ENCODE data around the gene GNPTG. TPM values are rescaled to one million over a fixed set of nuclear protein-coding genes. Genes with fewer than 3 reads are reported as not detected.
A peak's percentile ranks its signal among the peaks of the same experiment; 100 is the strongest.

GNPTG gene
- total RNA-seq, 1 experiment from 2014 or later = 20.9 TPM

DNA sequence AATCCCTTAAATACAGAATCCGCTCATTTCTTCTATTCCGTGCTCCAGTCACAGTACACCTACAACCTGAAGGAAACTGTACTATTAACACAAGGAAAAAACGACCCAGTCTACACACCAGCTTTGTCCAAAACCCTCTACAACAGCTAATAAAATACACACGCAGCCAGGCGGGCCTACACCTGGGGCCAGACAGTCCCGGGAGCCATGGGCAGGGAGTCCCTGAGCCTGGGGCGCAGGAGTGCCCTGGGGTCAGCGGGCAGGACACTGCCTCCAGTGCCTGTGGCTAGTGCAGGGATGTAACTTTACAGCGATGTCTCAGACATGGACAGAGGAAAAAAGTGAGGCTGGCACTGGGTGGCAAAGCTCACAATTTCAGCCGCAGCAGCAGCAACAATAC, 28.5 kb downstream of the GNPTG start:
- H3K9me3 ChIP-seq (ENCODE audit: low read depth, low read length, poor library complexity, severe bottlenecking) = no peaks in the 10 kb centered on the region
- H3K36me3 ChIP-seq (ENCODE audit: insufficient read depth, low read length, poor library complexity, severe bottlenecking) = peaks cover 3% of the 10 kb centered on the region
- POLR2A ChIA-PET (ENCODE audit: low non-redundant PET) = no interaction called here
- H3K4me1 ChIP-seq (ENCODE audit: insufficient read depth, low read length, poor library complexity, severe bottlenecking) = peaks cover 16% of the 10 kb centered on the region
- no TSS peak for BruUV-seq (replicated peaks)
- DNase-seq (ENCODE audit: low spot score) = no peak
- intact Hi-C loops (cut with micrococcal nuclease; ENCODE audit: unreplicated experiment) = no loop called here
- CTCF ChIA-PET = interaction anchor here (0.6 to 0.9 kb wide), 4 partner anchors 14 to 609 kb away, joined by 3 to 6 read pairs (median 4); no protein-coding TSS in a partner anchor
- no peak overlapping the region for H3K27ac ChIP-seq (ENCODE audit: low read depth, low read length, poor library complexity, severe bottlenecking)
- peak overlapping the region; percentile 90 for H3K4me3 ChIP-seq (ENCODE audit: low read depth, low read length, poor library complexity, severe bottlenecking)
- TF ChIP-seq, protein P1, sequence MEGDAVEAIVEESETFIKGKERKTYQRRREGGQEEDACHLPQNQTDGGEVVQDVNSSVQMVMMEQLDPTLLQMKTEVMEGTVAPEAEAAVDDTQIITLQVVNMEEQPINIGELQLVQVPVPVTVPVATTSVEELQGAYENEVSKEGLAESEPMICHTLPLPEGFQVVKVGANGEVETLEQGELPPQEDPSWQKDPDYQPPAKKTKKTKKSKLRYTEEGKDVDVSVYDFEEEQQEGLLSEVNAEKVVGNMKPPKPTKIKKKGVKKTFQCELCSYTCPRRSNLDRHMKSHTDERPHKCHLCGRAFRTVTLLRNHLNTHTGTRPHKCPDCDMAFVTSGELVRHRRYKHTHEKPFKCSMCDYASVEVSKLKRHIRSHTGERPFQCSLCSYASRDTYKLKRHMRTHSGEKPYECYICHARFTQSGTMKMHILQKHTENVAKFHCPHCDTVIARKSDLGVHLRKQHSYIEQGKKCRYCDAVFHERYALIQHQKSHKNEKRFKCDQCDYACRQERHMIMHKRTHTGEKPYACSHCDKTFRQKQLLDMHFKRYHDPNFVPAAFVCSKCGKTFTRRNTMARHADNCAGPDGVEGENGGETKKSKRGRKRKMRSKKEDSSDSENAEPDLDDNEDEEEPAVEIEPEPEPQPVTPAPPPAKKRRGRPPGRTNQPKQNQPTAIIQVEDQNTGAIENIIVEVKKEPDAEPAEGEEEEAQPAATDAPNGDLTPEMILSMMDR (conservative IDR thresholded peaks at IDR 0.05; ENCODE audit: low read depth, low read length) = no peak
- TF ChIP-seq EZH2 (IDR thresholded peaks at IDR 0.05; ENCODE audit: borderline replicate concordance, low read depth, low read length, poor library complexity, severe bottlenecking) = no peak
- no peaks in the 10 kb centered on the region for H3K27me3 ChIP-seq (replicated peaks; ENCODE audit: insufficient read depth, low read depth, low read length, poor library complexity)

DNA sequence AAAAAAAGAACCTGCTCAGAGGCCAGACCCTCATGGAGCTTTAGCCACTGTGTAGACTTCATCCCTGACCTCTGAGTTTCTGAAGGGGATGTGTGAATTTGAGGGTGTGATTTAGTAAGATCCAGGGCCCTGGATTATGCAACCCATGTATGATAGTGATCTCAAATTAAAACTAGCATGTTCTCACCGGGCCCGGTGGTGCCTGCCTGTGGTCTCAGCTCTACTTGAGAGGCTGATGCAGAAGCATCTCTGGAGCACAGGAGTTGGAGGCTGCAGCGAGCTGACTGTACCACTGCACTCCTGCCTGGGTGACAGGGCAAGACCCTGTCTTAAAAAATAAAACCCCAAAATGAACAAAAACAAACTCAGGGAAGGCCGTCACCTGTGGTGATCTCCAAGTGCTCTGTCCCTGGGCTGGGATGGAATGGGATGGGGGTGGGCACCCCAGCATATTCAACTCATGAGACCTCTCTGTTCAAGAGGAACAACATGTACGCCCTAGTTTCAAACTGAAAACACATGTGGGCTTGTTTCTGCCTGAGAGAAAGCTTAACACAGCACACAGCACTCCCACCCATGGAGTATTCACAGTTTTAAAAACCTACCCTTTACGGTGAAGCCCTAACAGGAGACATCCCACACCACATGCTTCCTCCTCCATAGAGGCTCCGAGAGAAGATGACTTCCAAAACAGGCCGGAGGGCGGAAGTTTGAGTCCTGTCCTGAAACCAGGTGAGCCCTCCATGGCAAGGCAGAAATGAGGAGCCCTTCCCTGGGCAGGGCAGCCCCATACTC, 30.1 kb downstream of the GNPTG start:
- no peak for TF ChIP-seq EZH2 (IDR thresholded peaks at IDR 0.05; ENCODE audit: borderline replicate concordance, low read depth, low read length, poor library complexity, severe bottlenecking)
- TF ChIP-seq, protein P1 (conservative IDR thresholded peaks at IDR 0.05; ENCODE audit: low read depth, low read length) = no peak
- Histone ChIP-seq H3K4me3 (ENCODE audit: low read depth, low read length, poor library complexity, severe bottlenecking) (no peak overlapping the region), H3K4me1 (ENCODE audit: insufficient read depth, low read length, poor library complexity, severe bottlenecking) (peaks cover 16% of the 10 kb centered on the region), H3K36me3 (ENCODE audit: insufficient read depth, low read length, poor library complexity, severe bottlenecking) (no peaks in the 10 kb centered on the region), H3K27ac (ENCODE audit: low read depth, low read length, poor library complexity, severe bottlenecking) (no peak overlapping the region), H3K27me3 (replicated peaks; ENCODE audit: insufficient read depth, low read depth, low read length, poor library complexity) (no peaks in the 10 kb centered on the region), H3K9me3 (ENCODE audit: low read depth, low read length, poor library complexity, severe bottlenecking) (no peaks in the 10 kb centered on the region)
- intact Hi-C loops (cut with micrococcal nuclease; ENCODE audit: unreplicated experiment) = no loop called here
- CTCF ChIA-PET = no interaction called here
- no peak for DNase-seq (ENCODE audit: low spot score)
- no TSS peak for BruUV-seq (replicated peaks)
- POLR2A ChIA-PET (ENCODE audit: low non-redundant PET) = no interaction called here

DNA sequence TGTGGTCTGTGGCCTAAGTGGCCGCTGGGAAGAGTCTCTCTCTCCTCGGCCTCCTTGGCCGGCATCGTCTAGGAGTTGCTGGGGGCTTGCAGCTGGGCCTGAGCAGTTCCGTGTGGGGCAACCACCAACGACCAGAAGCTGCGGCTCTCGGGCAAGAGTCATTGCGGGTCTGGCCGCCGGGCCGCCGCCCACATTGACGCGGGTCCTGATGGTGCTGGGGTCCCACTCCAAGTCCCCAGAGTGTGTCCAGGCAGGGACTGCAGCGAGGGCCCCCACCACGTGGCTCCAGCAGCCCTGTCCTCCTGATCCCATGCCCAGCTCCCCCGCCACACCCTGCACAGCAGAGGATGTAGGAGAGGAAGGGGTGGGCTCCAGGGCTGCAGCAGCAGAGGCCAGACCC, 31.8 kb downstream of the GNPTG start:
- ChIA-PET CTCF (no interaction called here), POLR2A (ENCODE audit: low non-redundant PET) (no interaction called here)
- Histone ChIP-seq H3K27me3 (replicated peaks; ENCODE audit: insufficient read depth, low read depth, low read length, poor library complexity) (no peaks in the 10 kb centered on the region), H3K4me3 (ENCODE audit: low read depth, low read length, poor library complexity, severe bottlenecking) (no peak overlapping the region), H3K9me3 (ENCODE audit: low read depth, low read length, poor library complexity, severe bottlenecking) (no peaks in the 10 kb centered on the region), H3K27ac (ENCODE audit: low read depth, low read length, poor library complexity, severe bottlenecking) (no peak overlapping the region), H3K36me3 (ENCODE audit: insufficient read depth, low read length, poor library complexity, severe bottlenecking) (no peaks in the 10 kb centered on the region), H3K4me1 (ENCODE audit: insufficient read depth, low read length, poor library complexity, severe bottlenecking) (peaks cover 5% of the 10 kb centered on the region)
- no TSS peak for BruUV-seq (replicated peaks)
- no peak for DNase-seq (ENCODE audit: low spot score)
- intact Hi-C loops (cut with micrococcal nuclease; ENCODE audit: unreplicated experiment) = no loop called here
- TF ChIP-seq, protein P1 (conservative IDR thresholded peaks at IDR 0.05; ENCODE audit: low read depth, low read length) = no peak
- TF ChIP-seq EZH2 (IDR thresholded peaks at IDR 0.05; ENCODE audit: borderline replicate concordance, low read depth, low read length, poor library complexity, severe bottlenecking) = no peak
